Stimulated activated CD4-positive, alpha-beta T cell treated with anti-CD3 and anti-CD28 coated beads, Interleukin-12 subunit alpha, Interleukin-12 subunit beta, amount 100 ng/mL, for 4 hours (primary cell): ENCODE data around the gene CDKN2B-AS1.

ENCODE experiments used
- DNase-seq: peaks from one replicate; pipeline ENCODE4 v3.0.0-alpha.2; 2020

Gene CDKN2B-AS1

GRCh38 chr9:22008384-22008716 is 13.8 kb downstream of the CDKN2B-AS1 start:
- no peak for DNase-seq

- DNase-seq = peak; percentile 64
Observed at GRCh38 chr9:22008717-22009505, 14.3 kb downstream of the CDKN2B-AS1 start, which contains the start of gene CDKN2B. CDKN2B (minus strand) TSS chr9:22009305; CDS start chr9:22008953, 352 bp downstream.

GRCh38 chr9:22009506-22009867 is 14.9 kb downstream of the CDKN2B-AS1 start:
- DNase-seq = no peak

- no peak for DNase-seq
Observed at GRCh38 chr9:22010866-22011625, 16.5 kb downstream of the CDKN2B-AS1 start.

- DNase-seq = no peak
Observed at GRCh38 chr9:22022396-22022795, 27.8 kb downstream of the CDKN2B-AS1 start.

GRCh38 chr9:22026696-22027095 is 32.1 kb downstream of the CDKN2B-AS1 start:
- no peak for DNase-seq

- no peak for DNase-seq
Observed at GRCh38 chr9:22028394-22028793, 33.8 kb downstream of the CDKN2B-AS1 start.

- DNase-seq = no peak
Observed at GRCh38 chr9:22029231-22029630, 34.6 kb downstream of the CDKN2B-AS1 start.

- DNase-seq = no peak
Observed at GRCh38 chr9:22030101-22030598, 35.6 kb downstream of the CDKN2B-AS1 start.

- no peak for DNase-seq
Observed at GRCh38 chr9:22031655-22032411, 37.2 kb downstream of the CDKN2B-AS1 start.

GRCh38 chr9:22033012-22033630 is 38.5 kb downstream of the CDKN2B-AS1 start:
- DNase-seq = no peak

- DNase-seq = no peak
Observed at GRCh38 chr9:22035591-22036011, 41.0 kb downstream of the CDKN2B-AS1 start.

- DNase-seq = no peak
Observed at GRCh38 chr9:22036866-22037626, 42.5 kb downstream of the CDKN2B-AS1 start.

GRCh38 chr9:22037954-22038690 is 43.5 kb downstream of the CDKN2B-AS1 start:
- DNase-seq = no peak

- DNase-seq = no peak
Observed at GRCh38 chr9:22039258-22039657, 44.7 kb downstream of the CDKN2B-AS1 start.

GRCh38 chr9:22040760-22041159 is 46.2 kb downstream of the CDKN2B-AS1 start:
- DNase-seq = no peak

- no peak for DNase-seq
Observed at GRCh38 chr9:22041344-22041743, 46.8 kb downstream of the CDKN2B-AS1 start.

- no peak for DNase-seq
Observed at GRCh38 chr9:22041775-22042174, 47.2 kb downstream of the CDKN2B-AS1 start.

GRCh38 chr9:22043928-22044327 is 49.3 kb downstream of the CDKN2B-AS1 start:
- no peak for DNase-seq

GRCh38 chr9:22044583-22044982 is 50.0 kb downstream of the CDKN2B-AS1 start:
- no peak for DNase-seq

- no peak for DNase-seq
Observed at GRCh38 chr9:22045423-22045822, 50.8 kb downstream of the CDKN2B-AS1 start.
